Neural progenitor cell (in vitro differentiated cells): ENCODE results near the gene G3BP1.

Experiments used
- EZH2 ChIP-seq: fragments of 200-600 bp; sonication (generic); IDR thresholded peaks from 2 replicates; pipeline ENCODE4 v1.6.1; 2017; ENCODE audit warnings: antibody characterized with exemption, mild to moderate bottlenecking, moderate library complexity
- TF ChIP-seq, protein P1 (sequence below): fragments of 200-600 bp; sonication (generic); IDR thresholded peaks from 2 replicates; pipeline ENCODE4 v1.5.1; 2017; ENCODE audit warnings: antibody characterized with exemption, mild to moderate bottlenecking

DNA sequence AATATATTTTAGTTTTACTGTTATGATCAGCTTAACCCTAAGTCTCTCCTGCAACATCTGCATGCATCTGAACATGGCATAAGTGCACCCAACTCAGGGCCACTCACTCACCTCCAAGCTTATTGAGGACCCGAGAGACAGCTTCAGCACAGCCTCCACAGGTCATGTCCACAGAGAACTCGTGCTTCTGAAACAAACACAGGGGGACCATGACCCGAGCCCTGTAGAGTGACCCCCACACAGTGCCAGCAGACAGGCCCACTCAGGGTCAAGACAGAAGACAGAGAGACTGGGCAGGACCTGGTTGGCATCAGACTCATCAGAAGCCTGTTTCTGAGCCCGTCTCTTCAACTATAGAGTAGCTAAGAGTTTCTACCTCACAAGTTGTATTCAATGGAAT, 20.2 kb upstream of the G3BP1 start:
- TF ChIP-seq, protein P1, sequence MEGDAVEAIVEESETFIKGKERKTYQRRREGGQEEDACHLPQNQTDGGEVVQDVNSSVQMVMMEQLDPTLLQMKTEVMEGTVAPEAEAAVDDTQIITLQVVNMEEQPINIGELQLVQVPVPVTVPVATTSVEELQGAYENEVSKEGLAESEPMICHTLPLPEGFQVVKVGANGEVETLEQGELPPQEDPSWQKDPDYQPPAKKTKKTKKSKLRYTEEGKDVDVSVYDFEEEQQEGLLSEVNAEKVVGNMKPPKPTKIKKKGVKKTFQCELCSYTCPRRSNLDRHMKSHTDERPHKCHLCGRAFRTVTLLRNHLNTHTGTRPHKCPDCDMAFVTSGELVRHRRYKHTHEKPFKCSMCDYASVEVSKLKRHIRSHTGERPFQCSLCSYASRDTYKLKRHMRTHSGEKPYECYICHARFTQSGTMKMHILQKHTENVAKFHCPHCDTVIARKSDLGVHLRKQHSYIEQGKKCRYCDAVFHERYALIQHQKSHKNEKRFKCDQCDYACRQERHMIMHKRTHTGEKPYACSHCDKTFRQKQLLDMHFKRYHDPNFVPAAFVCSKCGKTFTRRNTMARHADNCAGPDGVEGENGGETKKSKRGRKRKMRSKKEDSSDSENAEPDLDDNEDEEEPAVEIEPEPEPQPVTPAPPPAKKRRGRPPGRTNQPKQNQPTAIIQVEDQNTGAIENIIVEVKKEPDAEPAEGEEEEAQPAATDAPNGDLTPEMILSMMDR = no peak
- TF ChIP-seq EZH2 = no peak
